Endothelial cell of umbilical vein (primary cell): ENCODE results near the gene ZNF441.

Experiments used
- CTCF ChIP-seq, 2 donors: IDR thresholded peaks; 1 replicate in 1 of 2; 2 replicates in 1 of 2; pipeline ENCODE4 v1.5.1; 2011; ENCODE audit warnings: low read length in 2 of 2, mild to moderate bottlenecking in 2 of 2, moderate library complexity in 2 of 2, control low read depth in 1 of 2, inconsistent platforms in 1 of 2, low read depth in 1 of 2; ENCODE audit not compliant: insufficient read depth in 1 of 2; ENCODE audit errors: extremely low read depth in 1 of 2
- EZH2 ChIP-seq: IDR thresholded peaks from 2 replicates; pipeline ENCODE4 v1.6.1; 2012; ENCODE audit warnings: borderline replicate concordance, low read depth, mild to moderate bottlenecking, moderate library complexity, low read length, inconsistent platforms; ENCODE audit not compliant: severe bottlenecking
- JUN ChIP-seq: IDR thresholded peaks from 2 replicates; pipeline ENCODE4 v1.6.1; 2011; ENCODE audit warnings: borderline replicate concordance, low read depth; ENCODE audit not compliant: insufficient read length, insufficient read depth
- POLR2A ChIP-seq: IDR thresholded peaks from 2 replicates; pipeline ENCODE4 v1.6.1; 2012; ENCODE audit warnings: low read depth, mild to moderate bottlenecking, control low read depth, low read length
- POLR2AphosphoS5 ChIP-seq: IDR thresholded peaks from 2 replicates; pipeline ENCODE4 v1.6.1; 2012; ENCODE audit warnings: low read depth, mild to moderate bottlenecking, control low read depth, low read length, moderate library complexity; ENCODE audit not compliant: insufficient read depth
- TF ChIP-seq, protein P1 (sequence below): IDR thresholded peaks from 2 replicates; pipeline ENCODE4 v1.6.1; 2011; ENCODE audit not compliant: insufficient read depth, insufficient read length

GRCh38 chr19:11721681-11722080 lies 45.1 kb upstream of the ZNF441 start:
- TF ChIP-seq CTCF (IDR thresholded peaks at IDR 0.05; ENCODE audit: extremely low read depth in 1 of 2, insufficient read depth in 1 of 2, low read depth in 1 of 2, low read length in 2 of 2), result no peak
- no peak for TF ChIP-seq POLR2A
- TF ChIP-seq JUN, result no peak
- no peak for TF ChIP-seq EZH2
- TF ChIP-seq POLR2AphosphoS5, result no peak
- TF ChIP-seq, protein P1, sequence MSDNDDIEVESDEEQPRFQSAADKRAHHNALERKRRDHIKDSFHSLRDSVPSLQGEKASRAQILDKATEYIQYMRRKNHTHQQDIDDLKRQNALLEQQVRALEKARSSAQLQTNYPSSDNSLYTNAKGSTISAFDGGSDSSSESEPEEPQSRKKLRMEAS, result no peak
